SK-N-MC (cell line): ENCODE data around the gene PLEKHA5.

Experiments
- DNase-seq: peaks from one replicate; pipeline ENCODE4 v3.0.0-alpha.2; 2011; ENCODE audit warnings: low read depth, low spot score
- H3K27ac ChIP-seq: fragments of 200-600 bp; sonication (generic); 2 replicates; pipeline ENCODE4 v1.5.1; 2016; ENCODE audit warnings: mixed run types
- H3K36me3 ChIP-seq: fragments of 200-600 bp; sonication (generic); 2 replicates; pipeline ENCODE4 v1.6.1; 2017; ENCODE audit warnings: antibody characterized with exemption, low read length, mixed read lengths; ENCODE audit not compliant: insufficient read depth
- H3K4me3 ChIP-seq: fragments of 200-600 bp; sonication (generic); 2 replicates; pipeline ENCODE4 v1.5.1; 2016
- H3K9ac ChIP-seq: fragments of 200-600 bp; sonication (generic); 2 replicates; pipeline ENCODE4 v1.8.0; 2017; ENCODE audit warnings: mixed run types, mixed read lengths; ENCODE audit not compliant: insufficient read length
- H3K9me3 ChIP-seq: fragments of 200-600 bp; sonication (generic); 2 replicates; pipeline ENCODE4 v1.6.1; 2017; ENCODE audit warnings: low read depth, mild to moderate bottlenecking, antibody characterized with exemption, low read length, moderate library complexity, mixed read lengths
- EZH2 ChIP-seq: fragments of 200-600 bp; sonication (generic); IDR thresholded peaks from one replicate; pipeline ENCODE4 v1.6.1; 2017; ENCODE audit warnings: antibody characterized with exemption
- FOXP2 ChIP-seq: optimal IDR thresholded peaks from 2 replicates; pipeline ENCODE3; 2011; ENCODE audit warnings: mild to moderate bottlenecking, moderate library complexity; ENCODE audit not compliant: insufficient read depth; ENCODE audit errors: extremely low read length, control extremely low read depth
- POLR2AphosphoS5 ChIP-seq: IDR thresholded peaks from 2 replicates; pipeline ENCODE4 v1.6.1; 2012; ENCODE audit warnings: mild to moderate bottlenecking, low read depth, low read length, borderline replicate concordance

PLEKHA5 gene

DNA sequence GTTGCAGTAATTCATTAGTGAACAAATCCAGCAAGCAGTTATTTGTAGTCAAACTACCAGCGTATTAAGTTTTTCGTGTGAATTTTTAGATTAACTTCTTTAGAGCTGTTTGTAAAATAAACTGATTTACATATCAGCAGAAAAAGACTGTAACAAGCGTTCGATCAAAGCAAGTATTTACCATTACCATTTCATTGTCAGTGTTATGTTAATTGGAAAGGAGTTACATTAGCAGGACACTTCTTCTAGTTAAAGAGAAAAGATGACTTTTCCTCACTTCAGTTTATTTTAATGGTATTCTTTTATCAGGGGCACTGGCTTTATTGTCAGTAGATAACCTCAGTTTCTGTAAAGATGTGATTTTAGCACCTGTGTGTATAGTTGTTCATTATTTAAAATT, 158.6 kb downstream of the PLEKHA5 start:
- Histone ChIP-seq H3K36me3 (no peaks in the 10 kb centered on the region), H3K9me3 (no peaks in the 10 kb centered on the region)
- TF ChIP-seq POLR2AphosphoS5 (no peak), EZH2 (no peak), FOXP2 (no peak)

DNA sequence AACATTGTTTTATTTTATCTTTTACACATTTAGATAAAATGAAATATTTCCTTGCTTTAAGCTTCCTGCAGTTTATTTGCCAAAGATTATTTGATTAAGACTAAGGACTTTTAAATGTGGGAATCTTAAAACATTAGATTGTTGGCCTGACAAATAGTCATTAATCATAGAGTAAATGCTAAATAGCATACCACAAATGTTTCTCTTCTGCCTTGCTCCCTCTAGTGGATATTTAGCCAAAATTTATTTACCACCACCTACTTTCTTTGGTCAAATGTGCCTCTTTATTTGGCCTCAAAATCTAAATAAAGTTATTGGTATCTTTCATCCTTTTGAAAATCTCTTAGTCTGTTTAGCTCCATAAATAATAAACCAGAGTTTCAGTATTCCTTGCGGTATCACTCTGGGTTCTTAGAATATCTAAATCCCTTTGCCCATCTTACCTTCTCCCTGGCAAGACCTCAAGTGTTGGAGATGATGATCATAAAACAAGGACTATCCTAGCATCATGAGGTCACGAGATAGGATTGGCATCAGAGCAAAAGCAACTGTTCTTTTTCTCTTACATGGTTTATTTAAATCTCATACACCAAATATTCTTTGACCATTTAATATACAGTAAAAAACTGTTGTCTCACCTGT, 159.2 kb downstream of the PLEKHA5 start:
- no peak for TF ChIP-seq FOXP2
- no peak for TF ChIP-seq EZH2
- no peak for TF ChIP-seq POLR2AphosphoS5
- H3K4me3 ChIP-seq, result no peak overlapping the region
- H3K9me3 ChIP-seq, result no peaks in the 10 kb centered on the region
- no peak for DNase-seq
- no peak overlapping the region for H3K9ac ChIP-seq
- no peaks in the 10 kb centered on the region for H3K36me3 ChIP-seq
- H3K27ac ChIP-seq, result no peak overlapping the region

More for the DNA sequence above, 158.6 kb downstream of the PLEKHA5 start:
- Histone ChIP-seq H3K9ac (no peak overlapping the region), H3K4me3 (no peak overlapping the region), H3K27ac (no peak overlapping the region)
- no peak for DNase-seq

GRCh38 chr12:19298836-19299605, 169.5 kb downstream of the PLEKHA5 start:
- Histone ChIP-seq H3K9me3 (no peaks in the 10 kb centered on the region), H3K9ac (no peak overlapping the region), H3K4me3 (peak overlapping the region; percentile 59), H3K27ac (peak overlapping the region; percentile 89), H3K36me3 (no peaks in the 10 kb centered on the region)
- TF ChIP-seq EZH2 (no peak), FOXP2 (no peak), POLR2AphosphoS5 (peak; percentile 57; the same call in 1 of the 2 replicates)
- DNase-seq, result no peak

GRCh38 chr12:19299765-19300164, 170.2 kb downstream of the PLEKHA5 start:
- TF ChIP-seq FOXP2 (no peak), EZH2 (no peak), POLR2AphosphoS5 (no peak)
- H3K27ac ChIP-seq, result peak overlapping the region; percentile 89
- no peaks in the 10 kb centered on the region for H3K9me3 ChIP-seq
- DNase-seq, result no peak
- H3K9ac ChIP-seq, result no peak overlapping the region
- peak overlapping the region; percentile 59 for H3K4me3 ChIP-seq
- no peaks in the 10 kb centered on the region for H3K36me3 ChIP-seq

GRCh38 chr12:19301223-19301622, 171.7 kb downstream of the PLEKHA5 start:
- Histone ChIP-seq H3K9me3 (no peaks in the 10 kb centered on the region), H3K4me3 (peak overlapping the region; percentile 57), H3K9ac (no peak overlapping the region), H3K27ac (peak overlapping the region; percentile 89), H3K36me3 (0 out of 2 replicates have a peak, but pooled peaks cover 3% of the 10 kb centered on the region)
- peak; percentile 67 for DNase-seq
- TF ChIP-seq POLR2AphosphoS5 (no peak), FOXP2 (no peak), EZH2 (no peak)

DNA sequence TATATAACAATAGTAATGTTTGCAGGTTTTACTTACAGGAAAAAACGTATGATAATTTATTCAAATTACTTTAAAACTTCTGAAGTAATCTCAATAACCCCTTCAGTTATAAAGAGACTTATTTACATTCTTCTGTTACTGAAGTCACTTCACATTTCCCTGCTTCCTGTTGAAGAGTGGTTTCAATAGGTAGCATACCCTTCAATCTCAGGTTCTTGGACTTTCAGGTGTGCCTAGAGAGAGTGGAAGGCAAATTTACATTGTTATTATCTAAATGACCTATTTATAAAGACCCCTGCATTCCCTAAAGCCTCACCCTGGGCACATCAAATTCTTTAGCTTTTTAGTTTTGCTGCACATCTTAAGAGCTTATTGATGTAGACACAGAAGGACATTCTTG, 172.2 kb downstream of the PLEKHA5 start:
- no peak for DNase-seq
- Histone ChIP-seq H3K36me3 (0 out of 2 replicates have a peak, but pooled peaks cover 3% of the 10 kb centered on the region), H3K27ac (peak overlapping the region; percentile 89), H3K4me3 (peak overlapping the region; percentile 57), H3K9ac (no peak overlapping the region), H3K9me3 (no peaks in the 10 kb centered on the region)
- no peak for TF ChIP-seq EZH2
- no peak for TF ChIP-seq FOXP2
- no peak for TF ChIP-seq POLR2AphosphoS5

GRCh38 chr12:19302100-19302640, 172.6 kb downstream of the PLEKHA5 start:
- Histone ChIP-seq H3K27ac (peak overlapping the region; percentile 89), H3K9me3 (no peaks in the 10 kb centered on the region), H3K36me3 (0 out of 2 replicates have a peak, but pooled peaks cover 3% of the 10 kb centered on the region), H3K4me3 (peak overlapping the region; percentile 57), H3K9ac (no peak overlapping the region)
- DNase-seq, result no peak
- TF ChIP-seq FOXP2 (no peak), EZH2 (no peak), POLR2AphosphoS5 (no peak)

DNA sequence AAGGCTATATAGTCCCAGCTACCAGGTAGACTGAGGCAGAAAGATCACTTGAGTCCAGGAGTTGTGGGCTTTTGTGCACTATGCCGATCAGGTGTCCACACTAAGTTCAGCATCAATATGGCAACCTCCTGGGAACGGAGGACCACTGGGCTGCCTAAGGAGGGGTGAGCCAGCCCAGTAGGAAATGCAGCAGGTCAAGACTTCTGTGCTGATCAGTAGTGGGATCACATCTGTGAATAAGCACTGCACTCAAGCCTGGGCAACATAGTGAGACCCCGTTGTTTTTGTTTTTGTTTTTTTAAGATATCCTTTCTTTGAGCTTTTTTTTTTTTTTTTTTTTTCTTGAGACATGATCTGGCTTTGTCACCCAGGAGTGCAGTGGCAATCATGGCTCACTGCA, 174.0 kb downstream of the PLEKHA5 start:
- DNase-seq, result no peak
- no peaks in the 10 kb centered on the region for H3K9me3 ChIP-seq
- H3K9ac ChIP-seq, result no peak overlapping the region
- TF ChIP-seq EZH2, result no peak
- TF ChIP-seq FOXP2, result no peak
- TF ChIP-seq POLR2AphosphoS5, result no peak
- no peak overlapping the region for H3K27ac ChIP-seq
- no peak overlapping the region for H3K4me3 ChIP-seq
- H3K36me3 ChIP-seq, result 0 out of 2 replicates have a peak, but pooled peaks cover 3% of the 10 kb centered on the region
